ENCODE results near the gene AGBL1. TPM values are rescaled to one million over a fixed set of nuclear protein-coding genes. Genes with fewer than 3 reads are reported as not detected.

The AGBL1 gene
- total and polyA plus RNA-seq, 2 experiments from 2014 or later: 0.03 TPM; not detected in 1

GRCh38 chr15:86911022-86911421 lies 831.4 kb downstream of the AGBL1 start:
- DNase-seq (ENCODE audit: low spot score): no peak
- no peak overlapping the region for H2AFZ ChIP-seq
- TF ChIP-seq STAT1 (IDR thresholded peaks at IDR 0.05; ENCODE audit: unreplicated experiment): no peak
- TF ChIP-seq ZNF462 (CRISPR knock-in tag; IDR thresholded peaks at IDR 0.05): no peak
- no peak for TF ChIP-seq EZH2 (IDR thresholded peaks at IDR 0.05; ENCODE audit: low read depth, unreplicated experiment)
- no peak for TF ChIP-seq CREB1 (CRISPR knock-in tag; IDR thresholded peaks at IDR 0.05; ENCODE audit: low read depth)
- no peak for TF ChIP-seq NANOG (IDR thresholded peaks at IDR 0.05; ENCODE audit: borderline replicate concordance)
- TF ChIP-seq CTCF (conservative IDR thresholded peaks at IDR 0.05; ENCODE audit: low read depth in 2 of 2): no peak
- no peak for TF ChIP-seq ZNF331 (CRISPR knock-in tag; IDR thresholded peaks at IDR 0.05; ENCODE audit: low read depth)
- no peak for TF ChIP-seq POLR2AphosphoS5 (IDR thresholded peaks at IDR 0.05; ENCODE audit: low read depth)
- no peak for TF ChIP-seq JUNB (IDR thresholded peaks at IDR 0.05; ENCODE audit: unreplicated experiment)
- no peak for ATAC-seq
- no peak overlapping the region for H3K4me3 Mint-ChIP-seq
- H3K36me3 ChIP-seq (ENCODE audit: insufficient read depth): no peaks in the 10 kb centered on the region
- no peak overlapping the region for H3K27ac ChIP-seq (ENCODE audit: low read depth)
- H3K27me3 ChIP-seq (ENCODE audit: insufficient read depth): no peaks in the 10 kb centered on the region
- no peaks in the 10 kb centered on the region for H4K20me1 ChIP-seq (replicated peaks; ENCODE audit: insufficient read depth)
- no peaks in the 10 kb centered on the region for H3K79me2 ChIP-seq (replicated peaks; ENCODE audit: insufficient read depth)
- peaks cover 9% of the 10 kb centered on the region; the same call in 2 of the 3 replicates for H3K9me3 Mint-ChIP-seq
- peaks cover 18% of the 10 kb centered on the region for H3K4me1 Mint-ChIP-seq
- H3K36me3 Mint-ChIP-seq (ENCODE audit: low read depth): no peaks in the 10 kb centered on the region
- H3K27me3 Mint-ChIP-seq (ENCODE audit: insufficient read depth, low read depth, poor library complexity): peaks cover 2% of the 10 kb centered on the region
- H3K27ac Mint-ChIP-seq: no peak overlapping the region
- no peak overlapping the region for H3K4me2 ChIP-seq
- peaks cover 18% of the 10 kb centered on the region for H3K4me1 ChIP-seq (ENCODE audit: insufficient read depth)
- peaks cover 3% of the 10 kb centered on the region; the same call in 1 of the 2 replicates for H3K9me2 ChIP-seq (ENCODE audit: insufficient read depth)
- H3F3A ChIP-seq (replicated peaks; ENCODE audit: low read depth): no peaks in the 10 kb centered on the region
- H3K4me3 ChIP-seq: no peak overlapping the region

All from GM23338 (cell line).